ENCODE results near the gene MGMT. TPM values are rescaled to one million over a fixed set of nuclear protein-coding genes. Genes with fewer than 3 reads are reported as not detected.
A peak's percentile ranks its signal among the peaks of the same experiment; 100 is the strongest.

The MGMT gene
- total and polyA plus RNA-seq, 2 donors from 2014 or later, result 25.9 to 70.0 TPM

DNA sequence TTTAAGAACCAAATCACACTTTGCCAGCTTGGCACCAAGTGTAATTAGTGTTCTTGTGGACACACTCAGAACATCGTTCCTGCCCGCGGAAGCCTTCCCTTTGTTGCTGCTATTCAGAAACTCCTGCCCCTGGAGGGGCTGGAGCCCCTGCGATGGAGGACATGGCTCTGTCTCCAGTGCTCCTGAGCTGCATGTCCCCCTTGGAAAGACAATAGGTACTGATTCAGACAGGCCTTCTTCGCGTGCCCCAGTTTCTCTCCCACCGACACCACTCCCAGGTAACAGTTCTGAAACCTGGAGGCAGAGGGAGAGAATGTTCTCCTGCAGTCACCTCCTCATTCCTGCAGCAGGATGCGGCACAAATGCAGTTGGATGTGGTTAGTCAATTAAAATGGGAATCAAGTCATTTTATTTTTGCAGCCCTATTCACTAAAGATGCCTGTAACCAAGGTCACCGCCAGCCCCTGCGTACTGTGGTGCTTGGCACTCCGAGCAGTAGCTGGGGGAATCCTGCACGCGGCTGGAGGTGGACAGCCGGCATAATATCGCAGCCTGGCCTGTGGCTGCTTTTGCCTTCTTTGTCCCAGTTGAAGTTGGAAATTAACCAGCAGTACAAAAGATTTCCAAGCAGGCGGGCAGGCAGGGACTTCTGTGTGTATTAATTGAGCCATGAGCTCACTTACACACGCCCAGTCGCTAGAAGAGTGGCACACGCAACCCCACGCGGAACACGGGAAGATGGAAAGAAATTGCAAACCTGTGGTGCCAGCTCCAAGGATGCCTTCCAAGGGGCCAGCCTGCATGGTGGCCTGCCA, 291.4 kb downstream of the MGMT start:
- TF ChIP-seq, protein P1, sequence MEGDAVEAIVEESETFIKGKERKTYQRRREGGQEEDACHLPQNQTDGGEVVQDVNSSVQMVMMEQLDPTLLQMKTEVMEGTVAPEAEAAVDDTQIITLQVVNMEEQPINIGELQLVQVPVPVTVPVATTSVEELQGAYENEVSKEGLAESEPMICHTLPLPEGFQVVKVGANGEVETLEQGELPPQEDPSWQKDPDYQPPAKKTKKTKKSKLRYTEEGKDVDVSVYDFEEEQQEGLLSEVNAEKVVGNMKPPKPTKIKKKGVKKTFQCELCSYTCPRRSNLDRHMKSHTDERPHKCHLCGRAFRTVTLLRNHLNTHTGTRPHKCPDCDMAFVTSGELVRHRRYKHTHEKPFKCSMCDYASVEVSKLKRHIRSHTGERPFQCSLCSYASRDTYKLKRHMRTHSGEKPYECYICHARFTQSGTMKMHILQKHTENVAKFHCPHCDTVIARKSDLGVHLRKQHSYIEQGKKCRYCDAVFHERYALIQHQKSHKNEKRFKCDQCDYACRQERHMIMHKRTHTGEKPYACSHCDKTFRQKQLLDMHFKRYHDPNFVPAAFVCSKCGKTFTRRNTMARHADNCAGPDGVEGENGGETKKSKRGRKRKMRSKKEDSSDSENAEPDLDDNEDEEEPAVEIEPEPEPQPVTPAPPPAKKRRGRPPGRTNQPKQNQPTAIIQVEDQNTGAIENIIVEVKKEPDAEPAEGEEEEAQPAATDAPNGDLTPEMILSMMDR (IDR thresholded peaks at IDR 0.05; ENCODE audit: borderline replicate concordance, extremely low read depth, insufficient read depth), result no peak
- Histone ChIP-seq H3K27me3 (ENCODE audit: control insufficient read depth, insufficient read depth, low read length) (no peaks in the 10 kb centered on the region), H3K4me3 (ENCODE audit: low read length in 3 of 3) (no peak overlapping the region), H3K27ac (ENCODE audit: low read depth in 2 of 2, low read length in 2 of 2) (no peak overlapping the region), H3K9ac (ENCODE audit: low read length in 3 of 3) (no peak overlapping the region), H3K4me1 (ENCODE audit: control insufficient read depth in 2 of 3, insufficient read depth in 2 of 3, low read depth in 1 of 3, low read length in 3 of 3) (peaks cover 0 to 3% (median 0%) of the 10 kb centered on the region in 3 donors), H3K9me3 (ENCODE audit: control insufficient read depth in 2 of 3, insufficient read depth in 1 of 3, low read length in 3 of 3) (peaks cover 0 to 4% (median 0%) of the 10 kb centered on the region in 3 donors), H3K36me3 (ENCODE audit: control insufficient read depth in 2 of 3, insufficient read depth in 3 of 3, low read length in 3 of 3) (peaks cover 0 to 4% (median 0%) of the 10 kb centered on the region in 3 donors)
- DNase-seq (peak in 3 of 5 donors; percentile 9 to 68 (median 16)), FAIRE-seq (no peak)
- intact Hi-C loops (cut with DNase I), result no loop called here

DNA sequence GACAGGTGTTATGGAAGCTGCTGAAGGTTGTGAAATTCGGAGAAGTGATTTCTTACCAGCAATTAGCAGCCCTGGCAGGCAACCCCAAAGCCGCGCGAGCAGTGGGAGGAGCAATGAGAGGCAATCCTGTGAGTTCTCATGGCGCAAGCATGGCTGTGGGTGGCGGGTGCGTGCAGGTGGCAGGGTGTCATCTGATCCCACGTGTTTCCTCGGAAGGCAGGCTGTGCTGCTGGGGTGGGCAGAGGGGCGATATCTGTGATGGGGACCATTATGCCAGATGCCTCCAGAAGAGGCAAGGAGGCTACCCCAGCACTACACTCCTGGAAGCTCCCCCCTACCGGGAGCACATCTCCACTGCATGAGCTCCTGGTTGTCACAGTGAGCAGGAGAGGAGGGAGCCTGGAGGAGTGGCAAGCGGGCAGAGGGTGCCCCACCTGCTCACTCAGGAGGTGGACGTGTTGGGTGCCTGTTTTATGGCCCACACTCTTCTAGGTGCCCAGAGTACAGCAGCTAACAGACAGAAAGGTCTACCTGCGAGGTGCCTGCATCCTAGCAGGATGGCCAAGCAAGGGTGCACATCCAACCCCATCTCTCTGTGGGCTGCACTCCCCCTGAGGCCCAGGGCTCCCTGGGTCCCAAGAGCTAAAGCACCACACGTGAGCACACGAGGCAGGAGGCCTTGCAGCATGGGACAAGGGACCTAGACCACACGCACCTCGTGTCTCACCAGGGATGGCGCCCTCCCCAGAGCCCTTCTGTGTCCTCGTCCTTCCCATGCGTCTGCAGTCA, 292.4 kb downstream of the MGMT start:
- Histone ChIP-seq H3K4me3 (ENCODE audit: low read length in 3 of 3) (no peak overlapping the region), H3K4me1 (ENCODE audit: control insufficient read depth in 2 of 3, insufficient read depth in 2 of 3, low read depth in 1 of 3, low read length in 3 of 3) (peaks cover 0 to 3% (median 0%) of the 10 kb centered on the region in 3 donors), H3K9ac (ENCODE audit: low read length in 3 of 3) (no peak overlapping the region), H3K27ac (ENCODE audit: low read depth in 2 of 2, low read length in 2 of 2) (no peak overlapping the region), H3K9me3 (ENCODE audit: control insufficient read depth in 2 of 3, insufficient read depth in 1 of 3, low read length in 3 of 3) (peaks cover 0 to 3% (median 0%) of the 10 kb centered on the region in 3 donors), H3K27me3 (ENCODE audit: control insufficient read depth, insufficient read depth, low read length) (no peaks in the 10 kb centered on the region), H3K36me3 (ENCODE audit: control insufficient read depth in 2 of 3, insufficient read depth in 3 of 3, low read length in 3 of 3) (peaks cover 0 to 4% (median 0%) of the 10 kb centered on the region in 3 donors)
- DNase-seq (peak in 3 of 5 donors; percentile 7 to 63 (median 15)), FAIRE-seq (no peak)
- intact Hi-C loops (cut with DNase I), result no loop called here
- TF ChIP-seq, protein P1 (IDR thresholded peaks at IDR 0.05; ENCODE audit: borderline replicate concordance, extremely low read depth, insufficient read depth), result no peak

DNA sequence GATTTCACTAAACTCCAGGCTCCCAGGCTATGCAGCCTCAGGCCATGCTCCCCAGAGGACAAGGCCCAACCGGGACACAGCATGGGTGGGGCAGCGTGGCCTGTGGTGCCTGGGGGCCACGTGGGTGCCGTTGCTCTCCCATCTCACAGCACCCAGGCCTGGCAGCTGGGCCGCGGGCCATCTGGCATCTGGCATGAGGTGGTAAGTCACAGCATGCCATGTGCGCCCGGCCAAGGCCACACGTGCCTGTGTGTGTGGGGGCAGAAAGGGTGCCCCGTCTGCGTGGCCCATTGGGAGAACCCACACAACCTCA, 292.9 kb downstream of the MGMT start:
- intact Hi-C loops (cut with DNase I), result no loop called here
- H3K27me3 ChIP-seq (ENCODE audit: control insufficient read depth, insufficient read depth, low read length), result no peaks in the 10 kb centered on the region
- no peaks in the 10 kb centered on the region for H3K9me3 ChIP-seq (ENCODE audit: control insufficient read depth in 2 of 3, insufficient read depth in 1 of 3, low read length in 3 of 3)
- FAIRE-seq, result no peak
- H3K4me3 ChIP-seq (ENCODE audit: low read length in 3 of 3), result no peak overlapping the region
- H3K4me1 ChIP-seq (ENCODE audit: control insufficient read depth in 2 of 3, insufficient read depth in 2 of 3, low read depth in 1 of 3, low read length in 3 of 3), result peaks cover 0 to 3% (median 0%) of the 10 kb centered on the region in 3 donors
- no peak overlapping the region for H3K9ac ChIP-seq (ENCODE audit: low read length in 3 of 3)
- DNase-seq, result peak in 2 of 5 donors; percentile 11 to 68
- peaks cover 0 to 4% (median 0%) of the 10 kb centered on the region in 3 donors for H3K36me3 ChIP-seq (ENCODE audit: control insufficient read depth in 2 of 3, insufficient read depth in 3 of 3, low read length in 3 of 3)
- no peak overlapping the region for H3K27ac ChIP-seq (ENCODE audit: low read depth in 2 of 2, low read length in 2 of 2)
- TF ChIP-seq, protein P1 (IDR thresholded peaks at IDR 0.05; ENCODE audit: borderline replicate concordance, extremely low read depth, insufficient read depth), result no peak
